Liver (tissue), 3 donors: ENCODE results near the gene SAPCD2.

Source experiments
- CTCF ChIP-seq: fragments of 150-350 bp; IDR thresholded peaks from 2 replicates; pipeline ENCODE4 v1.5.1; 2017; ENCODE audit warnings: improper control_type of control experiment, low read depth, low read length; ENCODE audit not compliant: missing input control
- EGR1 ChIP-seq, 2 donors: IDR thresholded peaks; 2 replicates each; pipeline ENCODE4 v1.6.1; 2016 to 2018; ENCODE audit warnings: antibody characterized with exemption in 2 of 2, low read depth in 2 of 2
- FOXA1 ChIP-seq: IDR thresholded peaks from 2 replicates; pipeline ENCODE4 v1.6.1; 2016; ENCODE audit warnings: antibody characterized with exemption
- GABPA ChIP-seq, 2 donors: IDR thresholded peaks in 1 of 2; conservative IDR thresholded peaks in 1 of 2; 2 replicates each; pipeline ENCODE4 v1.6.1; 2016; ENCODE audit warnings: antibody characterized with exemption in 2 of 2, mild to moderate bottlenecking in 1 of 2, moderate library complexity in 1 of 2
- JUND ChIP-seq, 2 donors: IDR thresholded peaks; 2 replicates each; pipeline ENCODE4 v1.6.1; 2016; ENCODE audit warnings: antibody characterized with exemption in 2 of 2
- MAX ChIP-seq: IDR thresholded peaks from 2 replicates; pipeline ENCODE4 v1.6.1; 2016; ENCODE audit warnings: antibody characterized with exemption
- NR2F2 ChIP-seq: IDR thresholded peaks from 2 replicates; pipeline ENCODE4 v1.6.1; 2016; ENCODE audit warnings: antibody characterized with exemption
- RAD21 ChIP-seq, 2 donors: IDR thresholded peaks; 2 replicates each; pipeline ENCODE4 v1.6.1; 2016; ENCODE audit warnings: antibody characterized with exemption in 2 of 2, mild to moderate bottlenecking in 2 of 2
- REST ChIP-seq: IDR thresholded peaks from 2 replicates; pipeline ENCODE4 v1.6.1; 2016; ENCODE audit warnings: antibody characterized with exemption, mild to moderate bottlenecking
- RXRA ChIP-seq, 2 donors: IDR thresholded peaks; 2 replicates each; pipeline ENCODE4 v1.6.1; 2017 to 2018; ENCODE audit warnings: antibody characterized with exemption in 2 of 2, mild to moderate bottlenecking in 1 of 2
- SP1 ChIP-seq: IDR thresholded peaks from 2 replicates; pipeline ENCODE4 v1.6.1; 2018; ENCODE audit warnings: antibody characterized with exemption, mild to moderate bottlenecking
- TAF1 ChIP-seq: conservative IDR thresholded peaks from 2 replicates; pipeline ENCODE4 v1.6.1; 2016; ENCODE audit warnings: antibody characterized with exemption, mild to moderate bottlenecking
- ZBTB33 ChIP-seq: IDR thresholded peaks from 2 replicates; pipeline ENCODE4 v1.6.1; 2016; ENCODE audit warnings: antibody characterized with exemption
- donor health status: healthy.
- donor health status: healthy.

- TF ChIP-seq CTCF = no peak
- no peak for TF ChIP-seq GABPA (IDR thresholded peaks at IDR 0.05 in 1 of 2, conservative IDR thresholded peaks at IDR 0.05 in 1 of 2)
- no peak for TF ChIP-seq RXRA (IDR thresholded peaks at IDR 0.05)
- no peak for TF ChIP-seq REST
- TF ChIP-seq RAD21 (IDR thresholded peaks at IDR 0.05) = no peak
- TF ChIP-seq TAF1 = no peak
- no peak for TF ChIP-seq NR2F2
- TF ChIP-seq JUND (IDR thresholded peaks at IDR 0.05) = no peak
- no peak for TF ChIP-seq MAX
- no peak for TF ChIP-seq FOXA1
- no peak for TF ChIP-seq SP1
- no peak for TF ChIP-seq EGR1 (IDR thresholded peaks at IDR 0.05; ENCODE audit: low read depth in 2 of 2)
- no peak for TF ChIP-seq ZBTB33
Measured at GRCh38 chr9:137114613-137115393, 44.4 kb upstream of the SAPCD2 start, which contains the start of gene DPP7.
